ENCODE measurements around the gene PDLIM3.
"Not testable (repeated sequence)": the region's sequence is repeated elsewhere in the genome, so short reads cannot be mapped to it uniquely, and the experiment has no call there.

Gene PDLIM3

GRCh38 chr4:185534866-185535611, at the start of gene PDLIM3:
TSS of gene PDLIM3 (minus strand) at chr4:185535507. CDS start at chr4:185535434, 73 bp downstream.
- DNase-seq (peak; percentile 9), ATAC-seq (peak; percentile 42)

- ATAC-seq (no peak), DNase-seq (no peak)
Observed at GRCh38 chr4:185583813-185584212, 48.5 kb upstream of the PDLIM3 start.

DNA sequence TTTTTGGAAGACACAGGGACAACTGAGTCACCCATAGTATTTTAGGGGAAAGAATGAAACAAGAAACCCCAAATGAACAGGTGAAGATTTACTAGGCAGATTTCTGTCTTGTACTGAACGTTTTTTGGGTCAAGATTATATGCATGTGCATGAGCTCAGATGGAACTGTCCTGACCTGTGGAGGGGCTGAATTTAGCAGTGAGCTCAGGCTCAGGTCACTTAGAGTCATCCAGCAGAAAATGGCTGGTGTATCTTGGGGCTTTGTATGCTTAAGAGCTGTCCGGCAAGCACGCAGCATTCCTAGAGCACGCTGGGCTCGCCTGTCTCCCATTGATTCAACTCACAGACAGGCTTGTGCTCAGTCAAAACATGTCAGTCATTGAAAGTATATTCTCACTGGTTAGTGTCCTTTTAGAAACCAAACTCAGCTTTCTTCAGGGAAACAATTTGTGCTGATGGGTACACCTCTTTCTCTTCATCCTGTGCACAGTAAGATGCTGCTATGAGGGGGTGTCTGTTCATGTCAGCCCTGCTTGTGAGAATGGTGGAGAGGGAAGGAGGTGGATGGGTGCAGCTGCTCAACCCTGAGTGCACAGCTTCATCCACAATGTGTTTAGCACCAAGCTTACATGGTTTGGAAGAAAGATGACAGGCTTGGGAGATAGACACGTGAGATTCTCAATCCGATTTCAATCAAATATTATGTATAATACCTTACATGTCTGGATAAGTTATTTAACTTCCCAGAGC, 47.5 kb upstream of the PDLIM3 start:
- ATAC-seq = no peak
- no peak for DNase-seq

GRCh38 chr4:185580699-185581098, 45.4 kb upstream of the PDLIM3 start:
- DNase-seq (no peak), ATAC-seq (no peak)

DNA sequence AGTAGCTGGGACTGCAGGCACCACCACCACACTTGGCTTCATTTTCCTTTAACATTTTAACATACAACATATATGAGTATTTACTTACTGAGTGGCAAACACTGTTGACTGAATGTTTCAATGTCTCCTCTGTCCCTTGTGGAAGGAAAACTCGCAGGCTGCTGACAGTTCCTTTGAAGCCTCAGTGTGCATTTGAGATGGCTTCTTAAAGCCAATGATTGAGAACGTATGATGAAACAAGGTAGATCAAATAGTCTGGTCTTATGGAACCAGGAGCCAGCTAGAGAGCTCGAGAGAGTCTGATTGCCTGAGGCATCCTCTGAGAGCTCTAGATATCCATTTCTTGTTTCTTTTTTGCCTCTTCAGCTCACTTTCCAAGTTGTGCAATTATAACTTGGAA, 43.0 kb upstream of the PDLIM3 start:
- no peak for ATAC-seq
- no peak for DNase-seq

DNA sequence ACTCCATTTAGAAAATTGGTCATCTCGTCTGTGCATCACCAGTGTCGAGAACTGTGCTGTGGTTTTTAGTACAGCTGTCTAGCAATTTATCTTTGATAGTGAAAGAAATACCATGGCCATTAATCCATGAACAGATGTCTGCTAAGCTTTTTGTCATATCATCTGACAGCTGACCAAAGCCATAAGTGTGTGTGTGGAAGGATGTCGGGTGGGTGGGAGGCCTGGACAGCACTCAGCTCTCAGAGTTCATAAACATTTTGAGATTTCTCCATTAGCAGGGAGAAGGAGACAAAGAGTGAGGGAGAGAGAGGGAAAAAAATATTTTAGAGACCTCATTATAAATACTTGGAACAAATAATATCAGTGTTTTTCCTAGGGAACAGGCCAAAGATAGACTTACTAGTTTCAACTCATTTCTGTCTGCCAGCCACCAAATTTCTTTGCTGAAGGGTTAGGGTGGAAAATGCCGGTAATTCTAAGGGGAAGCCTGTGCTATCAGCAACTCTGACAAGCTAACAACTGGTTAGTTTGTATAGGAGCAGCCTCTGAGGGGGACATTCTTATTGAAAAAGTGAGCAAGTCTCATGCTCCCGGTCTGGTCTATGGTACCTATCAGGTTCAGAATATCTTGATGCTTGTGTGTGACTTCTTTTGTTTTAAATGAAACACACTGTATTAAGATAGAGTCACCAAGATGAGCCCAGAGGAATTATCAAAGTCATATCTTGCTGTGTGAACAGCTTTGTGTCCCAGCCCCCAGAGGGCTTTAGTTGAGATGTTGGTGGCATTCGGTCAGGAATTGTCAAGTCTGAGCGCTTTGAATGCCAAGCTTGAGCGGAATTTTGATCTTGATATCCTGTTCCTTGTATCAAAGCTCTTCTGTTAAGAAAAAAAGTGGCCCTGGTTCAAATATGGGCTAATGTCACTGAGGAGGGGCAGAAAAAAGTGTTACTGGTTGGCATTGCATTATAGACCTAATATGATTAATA, 41.9 kb upstream of the PDLIM3 start:
- DNase-seq = no peak
- ATAC-seq = no peak

GRCh38 chr4:185576314-185576961, 41.1 kb upstream of the PDLIM3 start:
- ATAC-seq = no peak
- no peak for DNase-seq

DNA sequence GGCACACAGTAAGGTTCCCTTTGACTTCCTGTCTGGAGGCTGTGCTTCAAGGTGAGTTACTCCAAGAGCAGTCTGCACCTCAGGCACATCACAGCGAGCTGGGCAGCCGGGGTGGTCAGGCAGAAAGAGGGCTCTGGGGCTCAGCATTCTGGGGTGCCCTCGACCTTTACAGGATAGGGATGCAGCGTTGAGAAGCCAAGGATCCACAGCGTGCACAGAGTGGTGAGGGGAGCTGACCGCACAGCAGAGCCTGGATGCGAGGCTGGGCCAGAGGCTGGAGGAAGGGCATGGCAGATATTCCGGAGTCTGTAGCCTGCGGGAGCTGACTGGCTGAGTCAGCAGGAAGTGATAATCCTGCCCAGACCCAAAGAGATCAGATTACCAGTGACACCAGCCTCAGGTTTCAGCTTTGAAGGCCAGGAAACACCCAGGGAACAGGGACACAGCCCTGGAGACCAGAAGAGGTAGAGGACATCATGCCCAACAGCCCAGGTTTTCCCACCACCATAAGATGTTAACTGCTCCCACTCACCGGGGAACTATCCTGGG, 38.4 kb upstream of the PDLIM3 start:
- DNase-seq (no peak), ATAC-seq (no peak)

DNA sequence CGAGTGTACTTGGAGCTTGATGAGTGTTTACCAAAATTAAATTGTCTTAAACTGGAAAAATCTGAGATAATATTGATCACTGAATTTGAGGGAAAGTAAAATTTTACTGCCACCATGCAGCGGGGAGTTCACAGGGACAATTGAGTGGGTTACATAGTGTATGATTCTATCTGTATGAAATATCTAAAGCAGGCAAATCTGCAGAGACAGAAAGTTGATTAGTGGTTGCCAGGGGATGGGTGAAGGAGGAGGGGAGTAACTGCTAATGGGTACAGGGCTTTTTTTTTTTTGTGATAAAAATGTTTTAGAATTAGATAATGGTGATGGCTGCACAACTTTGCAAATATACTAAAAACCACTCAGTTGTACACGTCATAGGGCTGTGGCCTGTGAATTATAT, 35.4 kb upstream of the PDLIM3 start:
- DNase-seq (no peak), ATAC-seq (no peak)

GRCh38 chr4:185567381-185568376, 32.4 kb upstream of the PDLIM3 start:
- DNase-seq (no peak), ATAC-seq (no peak)

GRCh38 chr4:185566972-185567371, 31.7 kb upstream of the PDLIM3 start:
- ATAC-seq (no peak), DNase-seq (no peak)

- no peak for ATAC-seq
- no peak for DNase-seq
Observed at GRCh38 chr4:185566425-185566824, 31.1 kb upstream of the PDLIM3 start.

DNA sequence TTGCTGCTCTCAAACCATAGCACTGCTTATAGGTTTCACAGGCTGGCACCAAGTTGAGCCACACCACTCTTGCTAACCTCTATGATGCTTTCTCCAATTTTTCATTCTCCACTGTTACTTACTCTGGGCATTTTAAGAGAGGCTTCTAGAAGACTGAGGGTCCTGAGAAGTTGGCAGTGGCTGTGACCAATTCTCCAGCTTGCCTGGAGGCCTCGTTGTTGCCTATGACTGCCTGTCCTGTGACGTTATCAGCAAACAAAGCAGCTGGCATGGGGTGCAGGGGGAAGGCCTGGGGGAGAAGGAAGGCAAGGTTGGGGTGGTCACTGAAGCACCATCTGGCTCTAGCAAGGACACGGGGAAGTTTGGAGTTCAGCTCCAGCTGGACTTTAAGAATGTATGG, 30.4 kb upstream of the PDLIM3 start:
- DNase-seq (no peak), ATAC-seq (no peak)

DNA sequence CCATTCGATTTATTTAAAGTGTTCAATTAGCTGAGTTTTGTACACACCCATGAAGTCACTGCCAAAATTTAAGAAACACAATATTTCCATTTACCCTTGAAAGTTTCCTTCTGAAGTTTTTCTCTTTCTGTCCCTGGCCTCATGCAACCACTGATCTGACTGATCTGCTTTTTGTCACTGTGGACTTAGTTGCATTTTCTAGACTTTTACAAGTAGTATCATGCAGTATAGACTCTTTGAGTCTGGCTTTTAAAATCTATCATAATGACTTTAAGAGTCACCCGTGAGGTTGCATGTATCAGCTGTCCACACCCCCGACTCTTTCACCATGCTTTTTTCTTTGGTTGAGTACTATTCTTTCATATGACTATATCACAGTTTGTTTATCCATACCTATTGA, 29.0 kb upstream of the PDLIM3 start:
- ATAC-seq (no peak), DNase-seq (no peak)

DNA sequence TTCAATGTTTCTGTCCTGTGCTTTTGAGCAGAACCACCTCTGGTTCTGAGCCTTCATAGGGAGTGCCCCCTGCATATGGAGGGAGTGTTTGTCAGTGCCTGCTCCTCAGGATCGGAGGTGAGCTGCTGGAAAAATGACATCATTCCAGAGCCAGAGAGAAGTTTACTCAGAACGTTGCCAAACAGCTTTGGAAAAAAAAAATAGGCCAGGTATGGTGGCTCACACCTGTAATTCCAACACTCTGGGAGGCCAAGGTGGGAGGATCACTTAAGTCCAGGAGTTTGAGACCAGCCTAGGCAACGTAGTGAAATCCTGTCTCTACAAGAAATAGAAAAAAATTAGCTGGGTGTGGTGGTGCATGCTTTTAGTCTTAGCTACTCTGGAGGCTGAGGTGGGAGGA, 27.2 kb upstream of the PDLIM3 start:
- ATAC-seq = no peak
- no peak for DNase-seq

- DNase-seq (no peak), ATAC-seq (no peak)
Observed at GRCh38 chr4:185560316-185560715, 25.0 kb upstream of the PDLIM3 start.

DNA sequence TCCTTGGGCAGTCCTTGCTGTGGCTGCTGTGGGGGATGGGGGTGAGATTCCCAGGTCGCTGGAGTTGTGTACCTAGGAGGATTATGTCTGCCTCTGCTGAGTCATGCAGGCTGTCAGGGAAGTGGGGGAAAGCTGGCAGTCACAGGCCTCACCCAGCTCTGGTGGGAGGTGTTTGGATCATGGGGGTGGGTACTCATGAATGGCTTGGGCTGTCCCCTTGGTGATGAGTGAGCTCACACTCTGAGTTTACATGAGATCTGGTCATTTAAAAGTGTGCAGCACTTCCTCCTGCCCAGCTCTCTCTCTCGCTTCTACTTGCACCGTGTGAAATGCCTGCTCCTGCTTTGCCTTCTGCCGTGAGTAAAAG, 24.6 kb upstream of the PDLIM3 start:
- DNase-seq (no peak), ATAC-seq (no peak)

- not testable (repeated sequence) for ATAC-seq, DNase-seq
Observed at GRCh38 chr4:185559251-185559914, 24.1 kb upstream of the PDLIM3 start.

DNA sequence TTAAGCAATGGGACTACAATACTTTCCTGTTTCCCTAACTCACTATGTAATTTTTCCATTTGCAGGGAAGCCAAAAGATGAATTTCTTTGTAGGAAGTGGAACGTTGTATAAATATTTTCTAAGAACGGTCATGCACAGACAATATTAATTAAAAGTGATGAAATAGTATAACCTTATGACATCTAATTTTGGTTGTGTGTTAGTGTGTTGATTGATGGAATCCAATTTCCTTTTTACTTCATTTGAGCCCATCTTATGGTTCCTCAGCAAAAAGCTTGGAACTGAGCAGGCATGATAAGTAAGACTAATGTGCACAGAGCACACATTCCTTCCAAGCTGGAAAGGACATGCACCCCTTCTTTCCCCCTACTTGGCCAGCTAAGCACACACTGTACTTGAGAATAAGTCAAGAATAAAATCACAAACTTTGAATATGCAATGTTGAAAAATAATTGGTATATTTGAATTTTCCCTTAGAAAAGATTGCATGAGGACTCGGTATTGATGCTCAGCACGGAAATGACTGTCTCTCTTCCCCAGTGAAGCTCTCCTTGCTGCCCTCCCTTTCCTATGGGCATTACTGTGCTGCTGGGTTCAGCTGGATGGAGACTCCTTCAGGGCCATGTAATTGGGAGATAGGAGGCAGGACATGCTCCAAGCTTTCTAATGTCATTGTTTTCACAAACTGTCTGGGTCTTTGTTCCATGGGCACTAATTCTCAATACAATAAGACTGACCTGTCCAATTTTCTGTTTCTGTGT, 19.2 kb upstream of the PDLIM3 start:
- no peak for ATAC-seq
- DNase-seq = no peak

All from stimulated activated naive CD8-positive, alpha-beta T cell treated with anti-CD3 and anti-CD28 coated beads, Interleukin-15, Interleukin-2, amounts not matched to agents 100 U/mL and 50 U/mL, for 24 hours (primary cell).